HG02588 (cell line): Measurements from ENCODE around the gene MYO7B.
A peak's percentile ranks its signal among the peaks of the same experiment; 100 is the strongest.
"Not testable (repeated sequence)": the region's sequence is repeated elsewhere in the genome, so short reads cannot be mapped to it uniquely, and the experiment has no call there.

Experiments used
- ATAC-seq: cut with Tn5 transposase; IDR thresholded peaks from one replicate; pipeline ENCODE4 v1.9.1; 2021; ENCODE audit warnings: mild to moderate bottlenecking, moderate library complexity; ENCODE audit not compliant: unreplicated experiment

Gene MYO7B

DNA sequence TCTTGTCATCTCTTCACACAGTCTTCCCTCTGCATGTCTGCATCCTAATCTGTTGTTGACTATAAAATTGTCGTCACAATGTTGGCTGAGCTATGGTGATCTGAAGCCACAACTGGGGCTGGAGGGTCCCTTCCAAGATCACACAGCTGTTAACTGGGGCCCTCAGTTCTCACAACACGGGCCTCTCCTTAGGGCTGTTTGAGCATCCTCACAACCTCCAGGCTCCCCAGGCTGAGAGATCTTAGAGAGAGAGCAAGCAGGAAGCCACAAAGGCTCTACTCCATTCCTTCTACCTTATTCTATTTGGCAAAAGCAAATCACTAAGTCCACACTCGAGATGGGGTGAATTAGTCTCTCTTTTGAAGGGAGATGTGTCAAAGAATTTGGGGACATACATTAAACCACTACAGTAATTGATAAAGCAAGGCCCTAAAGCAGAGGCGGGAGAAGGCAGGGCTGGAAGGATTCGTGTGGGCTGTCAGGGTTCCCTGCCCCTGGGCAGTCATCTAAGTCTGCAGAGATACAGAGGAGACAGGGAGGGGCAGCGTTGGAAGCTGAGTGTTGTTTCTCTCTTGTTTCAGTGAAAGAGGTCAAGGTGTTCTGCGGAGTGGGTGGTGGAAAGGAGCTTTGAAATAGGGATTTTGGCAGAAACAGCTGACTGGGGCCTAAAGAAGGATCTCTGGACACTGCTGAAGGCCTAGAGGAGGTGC lies 15.9 kb downstream of the MYO7B start:
- ATAC-seq: no peak

DNA sequence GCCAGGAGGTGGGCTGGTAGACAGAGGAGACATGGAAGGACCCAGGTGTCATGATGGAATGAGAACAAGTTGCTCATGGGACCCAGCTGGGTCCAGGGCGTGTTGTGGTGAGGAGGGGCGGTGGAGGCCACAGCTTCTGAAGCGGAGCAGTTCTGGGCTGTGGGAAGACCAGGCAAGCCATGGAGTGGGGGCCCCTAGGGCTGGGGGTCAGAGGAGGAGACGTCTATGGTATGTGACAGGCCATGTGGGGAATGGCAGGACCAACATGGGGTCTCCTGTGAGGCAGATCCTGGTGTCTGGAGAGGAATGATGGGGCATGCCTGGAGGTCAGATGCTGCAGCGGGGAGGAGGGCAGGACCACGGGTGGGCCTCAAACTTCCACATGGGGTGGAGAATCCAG lies 16.9 kb downstream of the MYO7B start:
- ATAC-seq: no peak

DNA sequence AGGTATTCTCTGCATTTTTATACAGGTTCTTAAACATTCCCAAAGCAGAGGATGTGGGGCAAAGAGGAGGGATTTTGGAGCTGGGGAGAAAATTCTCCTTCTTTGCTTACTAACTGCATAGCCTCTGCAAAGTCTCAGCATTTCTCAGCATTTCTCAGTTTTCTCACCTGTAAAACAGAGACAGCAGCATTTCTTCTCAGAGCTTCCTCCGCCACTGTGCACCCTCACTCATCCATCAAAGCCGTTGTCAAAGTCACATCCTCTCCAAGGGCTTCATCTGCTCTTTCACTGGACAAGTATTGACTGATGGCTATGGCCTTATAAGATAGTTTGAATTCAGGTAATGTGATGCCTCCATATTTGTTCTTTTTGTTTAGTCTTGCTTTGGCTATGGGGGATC lies 17.4 kb downstream of the MYO7B start:
- no peak for ATAC-seq

DNA sequence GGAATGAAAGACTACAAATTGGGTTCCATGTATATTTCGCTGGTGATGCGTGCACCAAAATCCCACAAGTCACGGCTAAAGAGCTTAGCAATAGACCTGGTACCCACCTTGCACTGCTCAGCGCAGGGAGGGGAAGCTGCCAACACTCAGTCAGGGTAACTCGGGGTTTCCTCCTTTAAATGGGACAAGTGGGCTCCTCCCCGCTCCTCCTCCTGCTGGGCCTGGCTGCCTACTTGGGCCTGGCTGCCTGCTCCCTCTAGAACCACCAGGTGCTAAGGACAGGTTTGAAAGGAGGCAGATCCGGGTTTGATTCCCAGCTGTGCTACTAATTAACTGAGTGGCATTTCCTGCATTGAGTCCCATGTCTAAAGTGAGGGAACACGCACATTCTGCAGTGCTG lies 23.4 kb downstream of the MYO7B start:
- ATAC-seq: no peak

DNA sequence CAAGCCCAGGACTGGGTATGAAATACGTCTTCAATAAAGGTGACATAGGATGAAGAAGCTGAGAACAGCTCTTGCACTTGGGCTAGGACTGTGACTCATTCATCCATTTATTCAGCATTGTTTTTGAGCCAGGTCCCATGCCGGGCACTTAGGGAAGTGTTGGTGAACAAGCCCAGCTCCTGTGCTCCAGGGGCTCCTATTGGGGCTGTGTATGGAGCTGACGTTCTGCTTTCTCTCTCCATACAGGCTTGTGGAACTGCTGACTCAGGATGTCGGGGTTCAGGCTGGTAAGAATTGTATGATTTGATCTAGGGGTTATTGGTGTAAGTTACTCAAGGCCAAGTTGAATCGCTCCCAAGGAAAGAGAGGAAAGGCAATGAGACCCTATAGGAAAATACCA lies 24.0 kb downstream of the MYO7B start:
- no peak for ATAC-seq

DNA sequence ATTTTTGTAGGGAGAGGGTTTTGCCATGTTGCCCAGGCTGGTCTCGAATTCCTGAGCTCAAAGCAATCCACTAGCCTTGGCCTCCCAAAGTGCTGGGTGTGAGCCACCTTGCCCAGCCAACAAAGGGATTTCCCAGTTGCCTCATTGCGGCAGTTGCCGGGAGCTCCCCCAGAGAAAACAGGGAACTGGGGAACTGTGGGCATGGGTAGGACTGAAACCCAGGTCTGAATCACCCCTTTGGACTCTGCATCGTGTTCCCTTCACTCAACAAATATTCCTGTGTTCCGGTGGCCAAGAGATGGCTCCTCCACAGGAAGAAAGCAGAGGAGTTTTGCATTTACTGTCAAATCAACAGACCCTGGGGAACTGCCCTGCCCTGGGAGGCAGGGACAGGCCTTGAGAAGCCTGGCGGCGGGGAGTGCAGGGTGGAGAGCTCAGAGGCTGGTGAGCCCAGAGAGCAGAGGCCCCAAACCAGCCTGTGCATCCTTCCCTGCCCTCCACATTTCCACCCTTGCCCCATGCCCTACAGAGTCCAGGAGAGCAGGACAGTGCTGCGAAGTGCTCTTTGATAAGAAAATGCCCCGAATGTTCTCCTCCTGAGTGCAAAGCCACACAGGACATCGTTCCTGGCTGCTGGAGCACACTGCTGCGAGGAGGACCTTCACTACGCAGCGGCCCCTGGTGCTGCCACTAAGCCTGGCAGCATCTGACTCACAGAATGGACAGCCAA lies 24.9 kb downstream of the MYO7B start:
- no peak for ATAC-seq

DNA sequence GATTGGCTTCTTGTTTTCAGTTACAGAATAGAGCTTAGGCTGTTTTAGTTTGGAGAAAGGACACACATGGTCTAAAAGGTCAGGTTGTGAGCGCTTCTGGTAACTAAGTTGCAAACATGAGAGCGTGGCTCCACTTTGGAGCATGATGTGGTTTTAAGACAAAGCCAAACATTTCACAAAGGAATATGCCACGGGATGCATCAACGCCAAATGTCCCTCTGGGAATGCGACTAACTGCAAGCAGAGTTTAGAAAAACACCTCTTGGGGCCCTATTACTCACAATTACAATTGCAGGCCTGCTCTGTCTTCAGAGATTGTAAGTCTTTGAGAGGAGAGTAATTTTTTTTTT lies 25.4 kb downstream of the MYO7B start:
- no peak for ATAC-seq

DNA sequence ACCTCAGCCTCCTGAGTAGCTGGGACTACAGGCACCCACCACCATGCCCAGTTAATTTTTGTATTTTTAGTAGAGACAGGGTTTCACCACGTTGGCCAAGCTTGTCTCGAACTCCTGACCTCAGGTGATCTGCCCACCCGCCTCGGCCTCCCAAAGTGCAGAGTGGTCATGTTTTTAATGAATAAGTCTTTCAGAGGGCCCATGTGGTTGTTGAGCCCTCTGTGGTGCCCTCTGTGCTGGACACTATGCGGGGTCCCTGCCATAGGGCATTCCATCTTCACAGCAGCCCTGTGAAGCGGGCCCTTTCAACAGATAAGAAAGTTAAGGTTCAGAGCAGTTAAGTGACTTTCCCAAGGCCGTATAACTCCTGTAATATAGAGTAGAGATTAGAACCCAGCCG lies 25.9 kb downstream of the MYO7B start:
- no peak for ATAC-seq

DNA sequence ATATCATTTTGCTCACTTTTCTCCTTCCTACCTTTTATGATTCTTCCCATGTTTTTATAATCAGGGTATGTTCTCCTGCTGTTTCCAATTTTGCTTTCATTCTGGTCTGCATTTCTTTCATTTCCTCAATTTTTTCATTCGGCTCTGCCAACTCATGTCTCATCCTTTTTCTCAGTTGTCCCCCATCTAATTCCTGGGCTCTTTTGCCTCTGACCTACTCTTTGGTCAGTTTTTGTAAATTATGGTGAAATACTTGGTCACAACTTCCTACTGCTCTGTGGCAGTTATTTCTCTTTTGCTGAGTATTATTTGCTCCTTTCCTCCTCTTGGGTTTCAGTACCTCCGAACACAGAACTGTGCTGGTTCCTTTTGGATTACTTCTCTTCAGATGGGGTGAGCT lies 27.5 kb downstream of the MYO7B start:
- no peak for ATAC-seq

DNA sequence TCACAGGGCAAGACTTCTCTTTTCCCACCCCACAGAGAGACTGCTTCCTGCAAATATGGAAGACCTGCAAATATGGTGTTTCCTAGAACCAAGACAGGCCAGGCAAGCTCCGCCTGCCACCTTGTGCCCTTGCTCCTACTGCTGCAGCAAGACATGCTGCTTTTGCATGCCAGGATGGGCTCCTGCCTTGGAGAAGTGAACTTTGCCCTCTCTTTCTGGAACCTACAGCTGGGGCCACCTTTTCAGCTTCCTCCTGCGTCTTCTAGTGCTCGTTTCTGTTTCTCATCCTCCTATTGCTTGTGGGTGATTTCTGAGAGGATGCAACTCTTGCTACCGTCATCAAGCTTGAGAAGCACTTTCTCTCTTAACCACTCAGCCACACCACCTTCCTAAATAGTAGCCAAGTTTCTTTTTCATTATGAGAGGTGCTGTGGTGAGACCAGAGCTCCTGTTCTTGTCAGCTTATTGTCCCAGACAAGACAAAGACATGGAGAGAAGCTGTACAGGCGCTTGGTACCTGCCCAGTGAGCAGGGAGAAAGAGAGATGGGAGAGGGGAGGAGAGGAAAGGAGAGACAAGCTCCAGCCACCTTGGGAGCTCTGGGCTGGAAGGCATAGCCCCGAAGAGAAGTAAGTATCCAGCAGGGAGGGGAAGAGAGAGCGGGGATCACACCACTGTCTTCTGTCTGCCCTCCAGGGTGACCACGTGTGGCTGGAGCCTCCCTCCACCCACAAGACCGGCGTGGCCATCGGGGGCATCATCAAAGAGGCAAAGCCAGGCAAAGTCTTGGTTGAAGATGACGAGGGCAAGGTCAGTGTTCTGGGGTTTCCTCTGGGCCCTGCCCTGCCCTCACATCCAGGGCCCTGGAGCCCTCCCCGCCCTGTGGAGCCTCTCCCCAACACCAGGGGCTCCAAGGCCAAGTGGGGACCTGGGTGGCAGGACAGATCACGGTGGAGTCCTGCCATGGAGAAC lies 28.3 kb downstream of the MYO7B start:
- ATAC-seq: peak; percentile 98

DNA sequence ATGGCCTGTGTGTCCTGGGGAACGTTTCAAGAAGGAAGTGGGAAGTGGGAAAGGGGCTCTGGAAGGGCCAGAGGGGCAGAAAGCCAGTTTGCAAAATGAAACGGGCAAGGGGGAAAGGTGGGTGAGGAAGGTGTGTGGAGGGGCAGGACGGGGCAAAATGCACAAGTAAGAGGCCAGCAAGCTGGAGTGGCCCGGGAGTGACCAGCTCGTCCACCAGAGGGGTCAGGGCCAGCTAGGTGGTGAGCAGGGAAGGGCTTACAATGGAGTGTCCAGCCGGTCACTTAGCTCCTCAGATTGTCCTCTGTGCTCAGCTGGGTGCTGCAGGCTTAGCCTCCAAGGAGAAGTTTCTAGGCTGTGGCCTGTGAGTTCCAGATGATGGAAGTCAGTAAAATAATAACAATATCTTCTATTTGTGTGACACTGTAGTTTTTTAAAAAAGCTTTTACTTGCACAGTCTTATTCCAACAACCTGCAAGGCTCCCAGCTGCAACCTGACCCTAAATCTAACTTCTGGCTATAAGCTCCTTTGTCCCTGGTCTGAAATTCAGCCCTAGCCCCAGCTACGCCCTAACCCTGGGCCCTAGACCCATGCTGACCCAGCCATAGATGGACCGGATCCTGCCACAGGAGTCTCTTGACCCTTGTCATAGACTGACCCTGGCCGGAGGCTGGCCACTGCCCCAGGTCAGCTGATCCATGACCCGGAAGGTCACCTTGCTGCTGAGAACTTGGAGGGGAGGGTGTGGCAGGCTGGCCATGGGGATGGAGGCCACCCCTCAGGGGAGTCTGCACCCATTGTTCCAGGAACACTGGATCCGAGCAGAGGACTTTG lies 29.2 kb downstream of the MYO7B start:
- ATAC-seq: no peak

DNA sequence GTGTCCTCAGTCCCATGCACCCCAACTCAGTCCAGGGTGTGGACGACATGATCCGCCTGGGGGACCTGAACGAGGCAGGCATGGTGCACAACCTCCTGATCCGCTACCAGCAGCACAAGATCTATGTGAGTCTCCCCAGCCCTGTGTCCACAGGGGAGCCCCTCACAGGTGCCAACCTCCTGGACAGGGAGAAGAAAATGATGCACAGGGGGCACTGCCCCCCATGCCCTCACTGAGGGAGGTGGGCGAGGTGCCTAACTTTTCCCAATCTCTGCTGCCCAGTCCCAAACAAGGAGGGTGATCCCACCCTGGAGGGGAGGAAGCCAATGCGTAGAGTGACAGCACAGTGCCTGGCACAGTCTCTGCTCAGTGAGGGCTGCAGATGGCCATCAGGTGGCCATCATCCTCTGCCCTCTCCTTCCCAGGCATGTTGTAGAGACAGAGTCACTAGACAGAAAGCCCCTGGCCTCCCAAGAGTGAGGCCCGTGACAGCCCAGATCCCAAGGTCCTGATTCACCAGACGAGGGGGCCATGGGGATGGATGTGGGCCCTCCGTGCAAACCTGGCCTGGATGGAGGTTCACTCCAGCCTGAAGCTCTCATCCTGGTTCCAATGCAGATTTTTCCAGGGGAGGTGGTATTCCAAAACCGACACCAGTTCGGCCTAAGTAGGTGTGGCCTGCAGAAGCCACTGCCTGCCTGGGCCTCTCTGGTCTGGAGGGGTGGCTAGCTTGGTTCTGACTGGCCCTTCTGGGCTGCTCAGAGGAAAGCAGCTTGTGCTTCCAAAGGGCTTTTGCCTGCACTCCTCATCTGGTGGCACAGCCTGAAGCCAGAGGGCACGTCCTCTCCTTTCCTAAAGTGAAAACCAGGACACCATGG lies 30.0 kb downstream of the MYO7B start:
- ATAC-seq: no peak

DNA sequence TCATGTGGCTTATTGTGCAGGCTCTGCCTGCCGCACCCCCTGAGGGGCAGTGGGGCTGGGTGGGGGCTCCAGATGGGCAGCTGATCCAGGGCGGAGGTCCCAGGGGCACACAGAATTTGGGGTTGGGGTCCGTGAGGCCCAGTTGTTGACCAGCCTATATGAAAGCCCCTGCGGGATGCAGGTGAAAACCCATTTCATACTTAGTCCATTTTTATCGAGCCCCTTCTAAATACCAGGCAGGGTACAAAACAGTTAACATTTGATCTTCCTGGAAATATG lies 30.6 kb downstream of the MYO7B start:
- no peak for ATAC-seq

DNA sequence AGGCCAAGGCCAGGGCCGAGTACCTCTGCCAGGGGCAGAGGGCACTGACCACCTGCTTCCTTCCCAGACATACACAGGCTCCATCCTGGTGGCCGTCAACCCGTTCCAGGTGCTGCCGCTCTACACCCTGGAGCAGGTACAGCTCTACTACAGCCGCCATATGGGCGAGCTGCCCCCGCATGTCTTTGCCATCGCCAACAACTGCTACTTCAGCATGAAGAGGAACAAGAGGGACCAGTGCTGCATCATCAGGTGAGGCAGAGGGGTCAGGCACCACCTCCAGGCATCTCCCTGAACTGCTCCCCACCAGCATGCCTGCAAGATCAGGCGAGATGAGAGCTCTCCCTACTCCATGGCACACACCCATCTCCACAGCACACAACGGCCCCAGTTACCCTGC lies 31.1 kb downstream of the MYO7B start:
- ATAC-seq: no peak

DNA sequence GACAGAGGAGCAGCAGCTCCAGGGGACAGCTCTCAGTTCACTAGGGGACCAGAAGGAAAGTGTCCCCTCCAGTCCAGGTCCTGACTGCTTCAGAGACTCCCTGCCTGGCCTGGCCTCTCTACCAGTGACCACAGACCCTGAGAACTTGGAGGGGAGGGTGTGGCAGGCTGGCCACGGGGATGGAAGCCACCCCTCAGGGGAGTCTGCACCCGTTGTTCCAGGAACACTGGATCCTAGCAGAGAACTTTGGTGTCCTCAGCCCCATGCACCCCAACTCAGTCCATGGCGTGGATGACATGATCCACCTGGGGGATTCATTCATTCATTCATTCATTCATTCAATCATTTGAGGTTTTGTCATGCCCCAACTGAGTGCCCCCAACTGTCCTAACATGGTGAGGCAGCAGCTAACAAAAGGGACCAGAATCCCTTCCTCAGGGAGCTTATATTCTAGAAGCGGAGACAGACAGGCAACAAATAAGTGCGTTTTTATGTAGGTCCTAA lies 31.9 kb downstream of the MYO7B start:
- no peak for ATAC-seq

DNA sequence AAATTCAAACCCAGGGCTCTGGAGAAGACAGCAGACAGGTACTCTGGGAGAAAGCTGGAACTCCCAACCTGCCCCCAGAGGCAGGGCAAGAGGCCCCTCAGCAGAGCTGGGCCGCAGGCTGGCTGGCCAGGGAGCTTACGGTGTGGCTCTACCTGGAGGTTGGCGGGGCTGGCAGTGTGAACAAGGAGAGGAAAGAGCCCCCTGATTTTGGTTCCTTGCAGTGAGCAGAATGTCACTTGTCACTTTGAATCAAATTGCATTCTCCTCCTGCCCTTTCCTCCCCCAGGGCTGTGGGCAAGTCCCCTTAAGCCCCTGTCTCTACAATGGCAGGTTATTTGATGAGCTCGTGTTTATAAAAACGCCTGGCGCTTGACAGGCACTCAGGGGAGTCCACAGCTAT lies 32.6 kb downstream of the MYO7B start:
- no peak for ATAC-seq

DNA sequence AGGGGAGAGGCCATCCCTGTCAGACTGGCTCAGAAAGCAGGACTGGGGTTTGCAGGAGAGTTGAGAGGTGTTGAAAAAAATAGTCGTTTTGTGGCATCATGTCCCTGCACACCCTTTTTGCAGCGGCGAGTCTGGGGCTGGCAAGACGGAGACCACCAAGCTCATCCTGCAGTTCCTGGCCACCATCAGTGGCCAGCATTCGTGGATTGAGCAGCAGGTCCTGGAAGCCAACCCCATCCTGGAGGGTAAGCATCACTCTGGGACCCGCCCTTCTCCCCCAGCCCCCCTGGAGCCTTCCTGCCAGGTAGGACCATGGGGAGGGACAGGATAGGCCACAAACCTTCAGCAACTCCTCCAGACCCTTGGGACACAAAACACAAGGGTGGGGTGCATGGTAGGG lies 34.2 kb downstream of the MYO7B start:
- ATAC-seq: no peak

DNA sequence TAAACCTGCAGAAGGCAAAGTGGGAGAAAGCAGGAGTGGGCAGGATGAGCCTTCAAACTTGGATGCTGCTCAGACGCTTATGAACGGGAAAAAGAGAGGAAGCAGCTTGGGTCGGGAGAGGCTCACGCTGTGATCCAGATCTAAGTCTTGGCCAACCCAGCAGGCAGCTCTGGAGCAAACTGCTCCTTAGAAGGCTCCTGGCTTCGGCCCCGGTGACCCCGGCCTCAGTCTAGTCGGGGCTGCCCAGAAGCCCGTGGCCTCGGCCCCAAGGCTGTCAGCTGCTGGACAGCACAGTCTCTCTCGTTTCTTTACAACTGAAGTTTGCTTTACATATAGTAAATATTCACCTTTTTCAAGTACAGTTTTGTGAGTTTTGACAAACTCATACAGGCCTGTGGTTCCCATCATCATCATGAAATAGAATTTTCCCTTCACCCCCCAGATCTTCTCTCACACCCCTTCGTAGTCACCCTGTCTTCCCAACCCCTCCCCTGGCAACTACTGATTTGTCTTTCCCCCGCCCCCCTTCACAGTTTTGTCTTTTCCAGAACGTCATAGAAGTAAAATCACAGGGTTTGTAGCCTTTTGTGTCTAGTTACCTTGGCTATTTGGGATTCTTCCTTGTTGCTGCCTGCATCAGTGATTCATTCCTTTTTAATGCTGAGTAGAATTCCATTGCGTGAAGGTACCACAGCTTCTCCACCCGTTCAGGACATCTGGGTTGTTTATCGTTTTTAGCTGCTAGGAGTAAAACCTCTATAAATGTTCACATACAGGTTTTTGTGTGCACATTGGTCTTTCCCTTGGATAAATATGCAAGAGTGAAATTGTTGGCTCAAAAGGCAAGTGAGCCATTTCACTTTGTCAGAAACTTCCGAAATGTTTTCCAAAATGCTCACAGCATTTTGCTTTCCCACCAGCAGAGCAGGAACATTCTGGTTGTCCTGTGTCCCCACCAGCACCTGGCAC lies 35.1 kb downstream of the MYO7B start:
- ATAC-seq: no peak

DNA sequence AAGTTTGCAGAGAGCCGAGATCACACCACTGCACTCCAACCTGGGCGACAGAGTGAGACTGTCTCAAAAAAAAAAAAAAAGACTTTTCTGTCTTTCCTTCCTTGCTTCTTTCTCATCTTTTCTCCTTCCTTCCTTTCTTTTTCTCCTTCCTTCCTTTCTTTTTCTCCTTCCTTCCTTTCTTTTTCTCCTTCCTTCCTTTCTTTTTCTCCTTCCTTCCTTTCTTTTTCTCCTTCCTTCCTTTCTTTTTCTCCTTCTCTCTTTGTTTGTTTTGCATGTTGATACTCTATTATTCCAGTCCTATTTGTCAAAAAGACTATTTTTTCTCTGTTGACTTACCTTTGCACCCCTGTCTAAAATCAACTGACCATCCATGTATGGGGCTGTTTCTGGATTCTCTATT lies 36.9 kb downstream of the MYO7B start:
- not testable (repeated sequence) for ATAC-seq
